ENCODE results near the gene PTK6.

DNA sequence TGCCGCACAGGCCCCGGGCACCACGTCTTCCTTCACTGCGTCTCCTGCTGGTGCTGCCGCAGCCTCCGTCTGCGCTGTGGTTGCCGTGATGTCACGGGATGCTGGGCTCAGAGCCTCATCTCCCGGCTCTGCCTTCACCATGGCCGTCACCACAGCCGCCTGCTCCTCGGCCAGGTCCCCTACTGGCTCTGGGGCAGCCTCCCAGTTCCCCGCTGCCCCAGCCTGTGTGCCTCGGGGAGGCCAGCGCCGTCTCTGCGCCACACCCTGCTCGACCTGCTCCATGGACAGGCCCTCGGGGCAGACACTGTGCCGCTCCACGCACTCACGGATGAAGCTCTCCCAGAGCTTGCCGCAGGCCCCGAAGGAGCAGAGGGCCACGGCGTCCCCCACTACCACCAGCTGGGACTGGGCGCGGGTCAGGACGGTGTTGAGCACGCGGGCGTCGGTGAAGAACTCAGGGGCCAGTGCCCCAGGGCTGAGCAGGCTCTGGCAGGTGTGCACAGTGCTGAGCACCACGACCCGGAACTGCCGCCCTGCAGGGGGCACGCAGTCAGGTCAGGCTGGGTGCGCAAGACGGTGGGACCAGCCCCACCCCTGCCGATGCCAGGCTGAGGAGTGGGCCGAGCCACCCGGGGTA lies 28.6 kb upstream of the PTK6 start:
- TF ChIP-seq POLR2A (IDR thresholded peaks at IDR 0.05) (no peak), EP300 (IDR thresholded peaks at IDR 0.05) (no peak)
- TF ChIP-seq, protein P1, sequence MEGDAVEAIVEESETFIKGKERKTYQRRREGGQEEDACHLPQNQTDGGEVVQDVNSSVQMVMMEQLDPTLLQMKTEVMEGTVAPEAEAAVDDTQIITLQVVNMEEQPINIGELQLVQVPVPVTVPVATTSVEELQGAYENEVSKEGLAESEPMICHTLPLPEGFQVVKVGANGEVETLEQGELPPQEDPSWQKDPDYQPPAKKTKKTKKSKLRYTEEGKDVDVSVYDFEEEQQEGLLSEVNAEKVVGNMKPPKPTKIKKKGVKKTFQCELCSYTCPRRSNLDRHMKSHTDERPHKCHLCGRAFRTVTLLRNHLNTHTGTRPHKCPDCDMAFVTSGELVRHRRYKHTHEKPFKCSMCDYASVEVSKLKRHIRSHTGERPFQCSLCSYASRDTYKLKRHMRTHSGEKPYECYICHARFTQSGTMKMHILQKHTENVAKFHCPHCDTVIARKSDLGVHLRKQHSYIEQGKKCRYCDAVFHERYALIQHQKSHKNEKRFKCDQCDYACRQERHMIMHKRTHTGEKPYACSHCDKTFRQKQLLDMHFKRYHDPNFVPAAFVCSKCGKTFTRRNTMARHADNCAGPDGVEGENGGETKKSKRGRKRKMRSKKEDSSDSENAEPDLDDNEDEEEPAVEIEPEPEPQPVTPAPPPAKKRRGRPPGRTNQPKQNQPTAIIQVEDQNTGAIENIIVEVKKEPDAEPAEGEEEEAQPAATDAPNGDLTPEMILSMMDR (IDR thresholded peaks at IDR 0.05), result no peak
